Left renal cortex interstitium (tissue), 4 donors: Measurements from ENCODE around the gene UGT2B17. TPM values are rescaled to one million over a fixed set of nuclear protein-coding genes. Genes with fewer than 3 reads are reported as not detected.

ENCODE experiments used
- DNase-seq, 4 donors: peaks; one replicate each; pipeline ENCODE4 v3.0.0-alpha.2; 2013; ENCODE audit warnings: low read depth in 4 of 4, low spot score in 2 of 4, missing footprints in 1 of 4
- polyA plus RNA-seq, 4 donors: library from polyadenylated mRNA; unstranded; fragments of 120-200 nt; gene quantifications; one replicate each; pipeline ENCODE4 v1.2.1, GENCODE V29; 2013; ENCODE audit not compliant: insufficient read length in 4 of 4

UGT2B17 gene
- polyA plus RNA-seq, 4 donors, result 0.14 TPM; not detected in 3

DNA sequence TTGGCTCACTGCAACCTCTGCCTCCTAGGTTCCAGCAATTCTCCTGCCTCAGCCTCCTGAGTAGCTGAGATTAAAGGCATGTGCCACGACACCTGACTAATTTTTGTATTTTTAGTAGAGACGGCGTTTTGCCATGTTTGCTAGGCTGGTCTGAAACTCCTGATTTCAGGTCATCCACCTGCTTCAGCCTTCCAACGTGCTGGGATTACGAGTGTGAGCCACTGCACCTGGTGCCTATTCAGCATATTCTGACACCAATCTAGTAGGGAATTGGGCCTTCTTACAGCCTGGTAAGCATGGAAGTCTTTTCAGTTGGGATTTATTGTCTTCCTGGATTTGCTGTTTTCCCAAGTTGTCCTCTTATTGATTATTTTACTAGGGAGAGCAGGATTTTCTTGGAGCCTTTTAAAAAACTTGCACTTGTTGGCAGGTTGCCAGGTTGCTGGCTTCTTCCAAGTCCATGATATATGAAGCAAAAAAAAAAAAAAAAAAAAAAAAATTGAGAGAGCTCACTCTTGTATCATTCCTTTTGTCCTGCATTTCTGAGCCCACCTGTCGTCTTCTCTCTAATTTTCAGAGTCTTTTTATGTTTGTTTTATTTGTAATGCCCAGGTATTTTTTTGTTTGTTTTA lies 85.2 kb downstream of the UGT2B17 start:
- no peak for DNase-seq

- DNase-seq, result no peak
These were observed 86.8 kb downstream of the UGT2B17 start for GRCh38 chr4:68489338-68489737.

Other genes with a start within 250 kb of the UGT2B17 start
- gene YTHDC1, start 226.2 kb downstream of the UGT2B17 start, polyA plus RNA-seq, result 100 to 1,000 TPM; 139 to 206 (median 182) TPM
- gene TMPRSS11E, start 128.9 kb downstream of the UGT2B17 start, polyA plus RNA-seq, result under 1 TPM in 2 of 4 donors, not detected in 2; 0.11 to 0.28 TPM
- gene UGT2B15, start 94.3 kb upstream of the UGT2B17 start, polyA plus RNA-seq, result under 1 TPM in 3 of 4 donors, not detected in 1; 0.08 to 0.12 (median 0.08) TPM
- gene UGT2B10, start 239.7 kb upstream of the UGT2B17 start, polyA plus RNA-seq, result 1 to 10 TPM in 1 of 4 donors, under 1 TPM in 2, not detected in 1; 0.14 to 2.1 (median 0.49) TPM